ENCODE data around the gene TTC19.
"Not testable (repeated sequence)": the region's sequence is repeated elsewhere in the genome, so short reads cannot be mapped to it uniquely, and the experiment has no call there.

The TTC19 gene

DNA sequence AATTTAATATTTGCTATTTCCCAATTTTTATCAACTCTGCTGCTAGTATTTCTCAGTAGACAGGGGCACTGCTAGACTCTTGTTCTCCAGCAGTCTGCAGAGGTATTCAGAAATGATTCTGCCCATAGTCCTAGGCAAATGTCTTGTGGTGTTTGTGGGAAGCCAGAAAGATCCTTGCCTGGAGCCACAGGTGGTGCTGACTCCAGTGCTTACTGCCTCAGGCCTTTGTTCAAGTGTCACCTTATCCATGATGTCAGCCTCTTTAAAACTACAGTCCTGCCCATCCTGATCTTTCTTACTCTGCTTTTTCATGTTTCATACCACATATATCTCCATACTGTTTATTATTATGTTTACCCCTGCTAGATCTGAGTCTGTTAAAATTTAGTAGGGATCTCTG lies 26.6 kb upstream of the TTC19 start:
- no peak for DNase-seq (ENCODE audit: low spot score)

DNA sequence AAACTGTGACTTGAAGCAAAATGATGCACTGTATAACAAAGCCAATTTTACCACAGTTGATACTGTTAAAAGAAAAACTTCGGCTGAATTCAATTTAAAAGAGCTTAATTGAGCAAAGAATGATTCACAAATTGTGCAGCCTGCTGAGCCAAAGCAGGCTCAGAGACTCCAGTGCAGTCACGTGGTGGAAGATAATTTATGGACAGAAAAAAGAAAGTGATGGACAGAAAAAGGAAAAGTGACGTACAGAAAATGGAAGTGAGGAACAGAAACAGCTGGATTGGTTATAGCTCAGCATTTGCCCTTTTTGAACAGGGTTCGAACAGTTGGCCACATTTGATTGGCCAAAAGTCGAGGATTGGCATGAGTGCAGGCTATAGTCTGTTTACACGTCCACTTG lies 25.8 kb upstream of the TTC19 start:
- no peak for DNase-seq (ENCODE audit: low spot score)

DNA sequence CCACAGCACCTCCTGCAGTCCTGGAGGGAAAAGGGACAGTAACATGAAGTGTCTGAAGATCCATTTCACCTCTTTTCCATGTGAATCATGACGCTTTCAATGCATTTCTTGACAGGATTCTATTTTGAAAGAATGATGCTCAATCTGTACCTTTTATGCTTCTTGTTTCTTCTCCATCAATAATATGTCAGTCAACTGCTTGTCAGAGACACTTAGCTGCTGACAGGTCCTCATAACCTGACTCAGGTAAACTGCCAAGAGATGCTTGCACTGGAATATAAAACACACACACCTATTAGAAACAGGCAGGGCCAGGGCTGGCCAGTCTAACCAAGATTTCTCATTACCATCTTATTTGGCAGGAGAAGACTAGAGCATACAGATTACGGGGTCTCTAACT lies 21.7 kb upstream of the TTC19 start:
- DNase-seq (ENCODE audit: low spot score), result no peak

DNA sequence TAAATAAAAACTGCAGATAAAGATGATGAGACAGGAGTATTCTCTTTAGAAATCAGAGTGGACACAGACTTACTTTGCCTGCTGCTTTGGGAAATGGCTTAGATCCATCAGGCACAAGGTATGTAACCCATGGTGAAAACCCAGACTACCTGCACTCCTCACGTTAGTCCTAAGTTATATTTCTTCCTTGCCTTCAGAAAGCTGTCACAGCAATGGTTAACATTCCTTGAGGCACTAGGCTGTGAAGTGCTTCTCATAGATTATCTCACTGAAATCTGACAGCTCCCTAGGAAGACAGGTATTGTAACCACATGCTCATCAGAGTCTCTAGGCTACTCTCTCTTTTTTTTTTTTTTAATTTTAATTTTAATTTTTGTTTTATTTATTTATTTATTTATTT lies 21.0 kb upstream of the TTC19 start:
- DNase-seq (ENCODE audit: low spot score), result no peak

DNA sequence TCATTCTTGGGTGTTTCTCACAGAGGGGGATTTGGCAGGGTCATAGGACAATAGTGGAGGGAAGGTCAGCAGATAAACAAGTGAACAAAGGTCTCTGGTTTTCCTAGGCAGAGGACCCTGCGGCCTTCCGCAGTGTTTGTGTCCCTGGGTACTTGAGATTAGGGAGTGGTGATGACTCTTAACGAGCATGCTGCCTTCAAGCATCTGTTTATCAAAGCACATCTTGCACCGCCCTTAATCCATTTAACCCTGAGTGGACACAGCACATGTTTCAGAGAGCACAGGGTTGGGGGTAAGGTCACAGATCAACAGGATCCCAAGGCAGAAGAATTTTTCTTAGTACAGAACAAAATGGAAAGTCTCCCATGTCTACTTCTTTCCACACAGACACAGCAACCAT lies 20.6 kb upstream of the TTC19 start:
- not testable (repeated sequence) for DNase-seq (ENCODE audit: low spot score)

- DNase-seq (ENCODE audit: low spot score), result no peak
Measured at GRCh38 chr17:15981208-15981607, 18.4 kb upstream of the TTC19 start.

DNA sequence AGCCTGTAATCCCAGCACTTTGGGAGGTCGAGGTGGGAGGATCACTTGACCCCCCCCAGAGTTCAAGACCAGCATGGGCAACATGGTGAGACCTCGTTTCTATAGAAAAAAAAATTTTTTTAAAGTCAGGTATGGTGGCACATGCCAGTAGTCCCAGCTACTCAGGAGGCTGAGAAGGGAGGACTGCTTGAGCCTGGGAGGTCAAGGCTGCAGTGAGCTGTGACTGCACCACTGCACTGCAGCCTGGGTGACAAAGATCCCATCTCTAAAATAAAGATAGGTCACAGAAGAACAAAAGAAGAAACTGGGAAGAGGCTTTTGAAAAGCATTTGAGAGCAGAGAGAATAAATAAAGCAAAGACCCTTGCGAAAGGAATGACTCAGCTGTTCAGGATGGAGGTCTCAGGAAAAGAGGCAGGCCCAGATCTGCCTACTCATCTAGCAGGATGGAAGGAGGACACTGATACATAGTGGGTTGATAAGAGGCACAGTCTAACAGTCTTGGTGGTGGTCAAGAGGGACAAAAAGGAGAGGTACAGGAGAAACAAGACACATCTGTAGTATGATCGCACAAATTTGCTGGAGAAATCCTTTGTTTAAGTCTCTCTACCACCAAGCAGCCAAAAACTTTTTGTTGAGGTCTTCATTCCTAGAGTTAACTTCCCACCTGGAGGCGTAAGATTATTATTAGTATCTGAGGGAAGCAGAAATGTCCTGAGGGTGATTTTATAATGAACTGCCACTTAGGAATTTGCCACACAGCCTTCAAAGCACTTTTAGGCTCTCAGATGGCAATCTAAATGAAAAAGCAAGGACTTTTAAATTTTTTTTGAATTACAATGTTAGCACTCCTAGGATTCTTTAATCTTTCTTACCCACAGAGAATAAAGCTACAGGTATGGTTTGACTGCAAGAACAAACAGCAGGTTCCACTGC lies 17.7 kb upstream of the TTC19 start:
- no peak for DNase-seq (ENCODE audit: low spot score)

DNA sequence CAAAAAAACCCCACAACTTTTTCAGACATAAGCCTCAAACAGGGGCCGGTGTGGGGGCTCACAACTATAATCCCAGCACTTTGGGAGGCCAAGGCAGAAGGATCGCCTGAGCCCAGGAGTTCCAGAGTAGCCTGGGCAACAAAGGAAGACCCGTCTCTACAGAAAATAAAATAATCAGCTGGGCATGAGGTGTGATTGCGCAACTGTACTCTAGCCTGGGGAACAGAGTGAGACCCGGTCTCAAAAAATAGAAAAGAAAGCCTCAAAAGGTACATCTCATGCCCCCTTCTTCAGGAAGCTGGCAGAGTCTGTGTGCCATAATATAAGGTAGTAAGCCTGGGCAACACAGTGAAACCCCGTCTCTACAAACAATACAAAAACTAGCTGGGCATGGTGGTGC lies 3.3 kb upstream of the TTC19 start:
- DNase-seq (ENCODE audit: low spot score), result no peak

DNA sequence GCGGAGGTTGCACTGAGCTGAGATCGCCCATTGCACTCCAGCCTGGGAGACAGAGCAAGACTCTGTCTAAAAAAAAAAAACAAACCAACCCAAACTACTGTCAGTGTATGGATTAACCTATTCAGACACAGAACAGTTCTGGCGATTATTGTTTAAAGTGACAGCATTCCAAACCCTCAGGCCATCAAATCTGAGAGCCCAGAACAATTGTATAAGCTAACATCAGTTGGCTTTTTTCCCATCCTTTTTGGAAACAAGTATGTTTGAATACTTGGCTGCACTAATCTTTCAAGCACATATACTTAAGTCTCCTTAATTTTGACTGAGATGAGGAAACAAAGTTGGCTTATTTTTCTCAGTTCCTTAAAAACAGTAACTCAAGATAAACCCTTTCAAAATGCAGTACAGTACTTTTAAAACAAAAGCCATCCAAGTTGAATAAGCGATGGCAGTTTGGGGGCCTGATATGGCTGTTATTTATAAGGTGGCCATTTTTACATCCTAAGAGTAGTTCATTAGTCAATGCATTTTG lies 1.5 kb upstream of the TTC19 start:
- DNase-seq (ENCODE audit: low spot score), result no peak

DNA sequence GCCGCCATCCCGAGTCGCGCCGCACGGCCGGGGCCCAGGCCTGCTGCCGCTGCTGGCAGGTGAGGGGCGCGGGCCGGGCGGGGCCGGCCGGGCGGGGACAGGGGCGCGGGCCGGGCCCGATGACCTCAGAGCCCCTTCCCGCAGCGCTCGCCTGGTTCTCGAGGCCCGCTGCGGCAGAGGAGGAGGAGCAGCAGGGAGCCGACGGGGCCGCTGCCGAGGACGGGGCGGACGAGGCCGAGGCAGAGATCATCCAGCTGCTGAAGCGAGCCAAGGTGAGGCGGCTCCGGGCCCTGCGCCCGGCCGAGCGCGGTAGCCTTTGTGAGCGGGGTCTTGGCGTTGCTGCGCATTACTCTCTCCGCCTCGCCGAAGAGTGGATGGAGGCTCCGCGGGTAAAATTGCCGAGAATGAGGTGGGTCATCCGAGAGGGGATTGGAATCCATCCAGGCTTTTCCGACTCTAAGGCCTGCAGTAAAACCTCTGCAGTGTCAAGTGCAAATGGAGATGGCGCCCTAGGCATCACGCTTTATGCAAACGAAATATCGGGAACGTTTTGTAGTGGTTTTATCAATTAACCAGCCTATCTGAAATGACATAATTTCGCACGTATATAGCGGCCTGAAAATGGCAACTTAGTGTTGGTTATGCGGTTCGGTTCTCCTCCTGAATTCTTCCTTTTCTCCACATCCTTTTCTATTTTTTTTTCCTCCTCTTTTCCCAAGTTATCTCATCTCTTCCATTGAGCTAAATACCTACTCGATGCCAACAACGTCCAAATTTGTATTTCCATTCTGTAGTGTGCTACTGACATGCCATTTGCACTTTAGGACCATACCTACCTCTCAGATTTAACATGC lies 577 bp downstream of the TTC19 start:
- DNase-seq (ENCODE audit: low spot score), result no peak

- no peak for DNase-seq (ENCODE audit: low spot score)
Measured at GRCh38 chr17:16001226-16001897, 1.7 kb downstream of the TTC19 start.

DNA sequence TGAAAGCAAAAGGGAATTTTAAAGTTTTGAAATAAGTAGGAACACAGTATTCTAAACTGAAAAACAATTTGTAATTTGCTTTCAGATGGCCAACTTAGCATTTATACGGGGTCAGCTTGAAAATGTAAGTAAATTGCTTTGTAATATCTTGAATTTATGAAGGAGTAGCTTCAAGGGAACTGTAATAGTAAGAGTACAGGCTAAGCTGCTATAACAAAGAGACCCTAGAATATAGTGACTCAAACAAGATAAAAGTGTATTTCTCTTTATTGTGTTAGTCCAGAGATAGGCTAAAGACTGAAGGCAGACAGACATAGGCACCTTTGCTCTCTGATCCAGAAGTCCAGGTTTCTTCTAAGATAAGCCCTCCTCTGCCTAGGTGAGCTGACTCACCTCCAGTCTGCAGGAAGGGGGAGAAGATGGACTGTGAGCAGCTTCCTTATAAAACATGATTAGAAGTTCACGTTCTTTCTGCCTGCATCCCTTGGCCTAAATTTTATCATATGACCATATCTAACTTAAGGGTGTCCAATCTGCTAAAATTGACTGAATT lies 3.2 kb downstream of the TTC19 start:
- no peak for DNase-seq (ENCODE audit: low spot score)

GRCh38 chr17:16003841-16004240 lies 4.2 kb downstream of the TTC19 start:
- DNase-seq (ENCODE audit: low spot score), result no peak

GRCh38 chr17:16005636-16006035 lies 6.0 kb downstream of the TTC19 start:
- DNase-seq (ENCODE audit: low spot score), result no peak

GRCh38 chr17:16007439-16007838 lies 7.8 kb downstream of the TTC19 start:
- DNase-seq (ENCODE audit: low spot score), result no peak

DNA sequence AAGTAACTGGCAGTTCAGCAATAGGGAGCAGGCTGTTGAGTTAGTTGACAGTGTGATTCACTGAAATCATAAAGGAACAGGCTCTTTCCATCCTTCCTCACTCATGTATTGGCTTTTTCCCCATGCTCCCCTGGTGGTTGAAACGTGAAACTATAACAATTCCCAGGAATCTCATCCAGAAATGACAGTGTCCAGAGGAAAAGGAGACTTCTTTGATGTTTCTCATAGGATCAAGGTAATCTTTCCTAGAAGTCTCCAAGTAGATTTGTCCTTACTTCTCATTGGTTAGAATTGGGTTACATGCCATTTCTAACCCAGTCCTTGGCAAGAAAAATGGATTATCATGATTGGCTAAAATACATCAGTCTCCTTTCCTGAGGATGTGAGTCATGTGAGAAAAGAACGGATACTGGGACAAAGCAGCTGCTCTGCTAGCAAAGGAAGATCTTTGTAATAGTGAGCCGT lies 14.4 kb downstream of the TTC19 start:
- no peak for DNase-seq (ENCODE audit: low spot score)

DNA sequence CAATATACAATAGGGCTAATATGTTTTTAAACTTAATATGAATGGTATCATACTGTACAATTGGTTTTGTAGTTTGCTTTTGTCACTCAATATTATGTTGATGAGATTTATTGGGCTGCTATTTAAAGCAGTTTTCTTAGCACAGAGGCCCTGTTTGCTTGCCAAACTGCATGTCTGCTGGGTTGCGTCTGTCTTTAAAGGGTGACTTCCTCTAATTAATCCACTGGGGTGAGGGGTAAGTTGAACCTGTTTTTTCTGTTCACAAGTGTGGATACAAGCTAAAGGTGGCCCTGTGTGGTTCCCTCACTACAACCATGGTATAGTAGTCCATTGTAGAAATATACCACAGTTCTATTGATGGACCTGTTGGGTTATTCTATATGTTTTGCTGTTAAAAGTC lies 19.7 kb downstream of the TTC19 start:
- DNase-seq (ENCODE audit: low spot score), result no peak

DNA sequence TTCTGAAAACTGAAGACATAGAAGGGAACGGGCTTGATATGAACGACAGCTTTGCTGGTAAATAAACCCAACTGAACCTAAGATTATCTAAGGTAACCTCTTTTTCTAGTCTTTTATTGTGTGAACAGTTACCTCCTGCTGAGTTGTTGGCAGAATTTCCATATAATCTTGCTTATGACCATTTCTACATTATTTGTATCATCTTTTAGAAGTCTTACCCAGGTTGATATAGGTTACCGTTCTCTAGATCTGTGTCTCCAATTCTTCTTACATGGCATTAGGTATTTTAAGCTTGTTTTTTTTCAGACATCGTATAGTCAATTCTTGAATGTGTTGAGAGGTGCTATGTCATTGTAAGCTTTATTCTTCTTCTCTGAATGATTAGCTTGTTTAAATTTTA lies 24.3 kb downstream of the TTC19 start:
- DNase-seq (ENCODE audit: low spot score), result no peak

DNA sequence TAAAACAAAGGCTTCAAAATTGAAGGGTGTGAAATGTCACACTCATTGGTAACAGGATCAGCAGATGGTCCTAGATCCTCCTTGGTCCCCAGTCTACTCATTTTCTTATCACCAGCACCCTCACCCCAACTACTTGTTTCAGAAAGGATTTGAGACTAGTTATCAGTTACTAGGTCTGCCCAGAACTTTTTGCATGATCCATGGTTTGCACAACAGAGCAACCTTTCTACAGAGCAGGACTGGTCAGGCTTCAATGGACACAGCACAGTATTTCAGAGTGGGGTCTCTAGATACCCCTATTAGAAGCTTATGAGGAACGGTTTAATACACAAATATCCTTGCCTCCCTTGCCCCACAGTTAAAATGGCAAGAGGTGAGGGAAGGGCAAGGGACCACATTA lies 25.6 kb downstream of the TTC19 start:
- no peak for DNase-seq (ENCODE audit: low spot score)

DNA sequence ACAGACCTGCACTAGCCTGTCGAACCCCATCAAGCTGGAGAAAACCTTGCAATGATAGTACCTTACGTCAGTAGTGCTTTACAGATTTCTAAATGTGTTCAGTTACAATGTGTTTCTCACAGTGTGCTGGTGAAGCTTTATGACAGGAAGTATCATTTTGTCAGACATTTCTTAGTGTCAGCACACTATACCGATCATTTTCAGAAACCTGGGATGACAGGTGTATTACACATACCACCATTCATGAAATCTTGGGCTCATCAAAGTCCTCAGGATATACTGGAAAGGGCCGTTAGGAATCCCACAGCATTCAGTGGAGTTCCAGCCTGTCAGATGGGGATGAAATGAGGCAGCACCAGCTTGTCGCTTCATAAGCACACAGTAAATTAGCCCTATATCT lies 27.3 kb downstream of the TTC19 start:
- DNase-seq (ENCODE audit: low spot score), result no peak

DNA sequence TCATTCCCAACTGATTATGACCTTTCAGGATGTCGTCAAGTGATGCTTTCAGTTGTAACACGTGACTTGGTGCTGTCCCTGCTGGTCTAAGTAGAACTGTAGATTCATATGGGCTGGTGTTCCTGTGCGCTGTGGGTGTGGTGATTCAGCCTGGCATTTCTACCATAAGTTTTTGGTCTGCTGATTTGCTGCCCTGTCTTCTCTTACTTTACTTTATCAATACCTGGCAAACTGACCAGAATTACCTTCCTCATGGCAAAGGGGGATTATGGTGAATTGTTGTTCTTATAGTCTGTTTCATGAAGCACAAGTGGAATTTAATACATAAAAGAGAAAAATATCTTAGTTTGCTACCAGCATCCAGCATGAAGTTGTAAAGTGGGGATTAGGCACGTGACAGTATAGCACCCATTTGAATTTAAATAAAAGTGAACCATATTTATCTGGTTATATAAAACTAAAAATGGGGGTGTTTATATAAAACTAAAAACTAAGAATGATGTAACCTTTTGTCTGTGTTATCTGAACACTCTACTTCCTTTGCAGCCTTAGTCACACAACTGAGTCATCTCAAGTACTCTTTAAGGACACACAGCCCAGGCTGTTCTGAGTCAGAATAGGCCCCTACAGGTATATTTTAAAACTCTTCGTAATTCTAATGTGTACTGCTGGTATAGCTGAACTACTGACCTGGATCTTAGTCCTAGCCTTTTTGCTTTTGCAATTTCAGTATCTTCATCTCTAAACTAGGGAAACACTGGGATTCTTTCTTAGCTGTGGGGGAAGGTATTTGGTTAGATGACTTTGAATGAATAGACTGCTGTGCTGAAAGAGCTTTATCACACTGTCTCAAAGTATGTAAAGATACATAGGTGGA lies 28.3 kb downstream of the TTC19 start:
- DNase-seq (ENCODE audit: low spot score), result peak; percentile 75
